GM10266 (cell line): ENCODE results near the gene SPIN4.
"Not testable (repeated sequence)": the region's sequence is repeated elsewhere in the genome, so short reads cannot be mapped to it uniquely, and the experiment has no call there.

Experiments
- DNase-seq: peaks from one replicate; pipeline ENCODE4 v3.0.0; 2012; ENCODE audit errors: extremely low spot score
- CTCF ChIP-seq: IDR thresholded peaks from 2 replicates; pipeline ENCODE4 v1.5.1; 2012; ENCODE audit warnings: mild to moderate bottlenecking, low read depth; ENCODE audit not compliant: control insufficient read depth, insufficient read depth; ENCODE audit errors: missing control alignments

The SPIN4 gene

GRCh38 chrX:63350941-63351616 lies at the start of gene SPIN4:
Gene SPIN4 (minus strand): TSS chrX:63351332. CDS start chrX:63350819, 513 bp downstream.
- DNase-seq: peak; percentile 70
- no peak for TF ChIP-seq CTCF

- DNase-seq: no peak
- no peak for TF ChIP-seq CTCF
Observed at GRCh38 chrX:63400340-63400739, 49.2 kb upstream of the SPIN4 start.

- no peak for TF ChIP-seq CTCF
- no peak for DNase-seq
Observed at GRCh38 chrX:63394872-63395271, 43.7 kb upstream of the SPIN4 start.

GRCh38 chrX:63393094-63393493 lies 42.0 kb upstream of the SPIN4 start:
- not testable (repeated sequence) for DNase-seq

- no peak for DNase-seq
- TF ChIP-seq CTCF: no peak
Observed at GRCh38 chrX:63387411-63387810, 36.3 kb upstream of the SPIN4 start.

GRCh38 chrX:63384263-63384662 lies 33.1 kb upstream of the SPIN4 start:
- DNase-seq: not testable (repeated sequence)

GRCh38 chrX:63373012-63373411 lies 21.9 kb upstream of the SPIN4 start:
- not testable (repeated sequence) for DNase-seq

- DNase-seq: not testable (repeated sequence)
Observed at GRCh38 chrX:63367699-63368098, 16.6 kb upstream of the SPIN4 start.

GRCh38 chrX:63363788-63364187 lies 12.7 kb upstream of the SPIN4 start:
- TF ChIP-seq CTCF: no peak

More at GRCh38 chrX:63363788-63364187, 12.7 kb upstream of the SPIN4 start:
- no peak for DNase-seq
